SK-N-SH treated with all-trans-retinoic acid at 6 μM for 48 hours (cell line): ENCODE data around the gene MUC5AC.
"Not testable (repeated sequence)": the region's sequence is repeated elsewhere in the genome, so short reads cannot be mapped to it uniquely, and the experiment has no call there.

ENCODE experiments used
- ATAC-seq: fragments of 200-7000 bp; cut with Tn5 transposase; 3 replicates; pipeline ENCODE4 v1.9.1; 2020; ENCODE audit warnings: mild to moderate bottlenecking, moderate library complexity
- BACH2 ChIP-seq: fragments of 250-450 bp; sonication (Bioruptor Pico); IDR thresholded peaks from 2 replicates; pipeline ENCODE4 v1.9.0; 2021; ENCODE audit warnings: mild to moderate bottlenecking, borderline replicate concordance
- CSDC2 ChIP-seq: fragments of 250-450 bp; sonication (Bioruptor Pico); IDR thresholded peaks from 2 replicates; pipeline ENCODE4 v1.5.0; 2020; ENCODE audit warnings: mild to moderate bottlenecking, moderate library complexity
- ESRRG ChIP-seq: fragments of 250-450 bp; sonication (Bioruptor Pico); IDR thresholded peaks from 2 replicates; pipeline ENCODE4 v1.6.1; 2021; ENCODE audit warnings: mild to moderate bottlenecking
- GLIS3 ChIP-seq: fragments of 250-450 bp; sonication (Bioruptor Pico); IDR thresholded peaks from 2 replicates; pipeline ENCODE4 v1.5.0; 2020; ENCODE audit warnings: mild to moderate bottlenecking, moderate library complexity
- ISL1 ChIP-seq: fragments of 250-450 bp; sonication (Bioruptor Pico); IDR thresholded peaks from 2 replicates; pipeline ENCODE4 v2.1.2; 2022; ENCODE audit warnings: mild to moderate bottlenecking, moderate library complexity
- OSR1 ChIP-seq: fragments of 250-450 bp; sonication (Bioruptor Pico); IDR thresholded peaks from 2 replicates; pipeline ENCODE4 v1.8.0; 2022; ENCODE audit warnings: moderate library complexity, mild to moderate bottlenecking, inconsistent platforms
- PPARA ChIP-seq: fragments of 250-450 bp; sonication (Bioruptor Pico); IDR thresholded peaks from 2 replicates; pipeline ENCODE4 v1.5.0; 2020; ENCODE audit warnings: mild to moderate bottlenecking, borderline replicate concordance
- RARB ChIP-seq: fragments of 250-450 bp; sonication (Bioruptor Pico); IDR thresholded peaks from 2 replicates; pipeline ENCODE4 v1.8.0; 2021; ENCODE audit warnings: mild to moderate bottlenecking, moderate library complexity
- SNAI2 ChIP-seq: fragments of 250-450 bp; sonication (Bioruptor Pico); IDR thresholded peaks from 2 replicates; pipeline ENCODE4 v1.5.0; 2020; ENCODE audit warnings: mild to moderate bottlenecking, moderate library complexity
- TOX ChIP-seq: fragments of 250-450 bp; sonication (Bioruptor Pico); IDR thresholded peaks from 2 replicates; pipeline ENCODE4 v1.8.0; 2021; ENCODE audit warnings: mild to moderate bottlenecking, moderate library complexity, borderline replicate concordance
- ZC3H10 ChIP-seq: fragments of 250-450 bp; sonication (Bioruptor Pico); IDR thresholded peaks from 2 replicates; pipeline ENCODE4 v1.5.1; 2021; ENCODE audit warnings: mild to moderate bottlenecking, moderate library complexity
- ZFP3 ChIP-seq: fragments of 250-450 bp; sonication (Bioruptor Pico); IDR thresholded peaks from 2 replicates; pipeline ENCODE4 v1.5.0; 2020; ENCODE audit warnings: mild to moderate bottlenecking, moderate library complexity
- ZFP30 ChIP-seq: fragments of 450-650 bp; formaldehyde crosslinking; IDR thresholded peaks from 2 replicates; pipeline ENCODE4 v1.5.0; 2022; ENCODE audit warnings: mild to moderate bottlenecking, moderate library complexity
- ZNF8 ChIP-seq: fragments of 450-650 bp; formaldehyde crosslinking; IDR thresholded peaks from 2 replicates; pipeline ENCODE4 v1.5.0; 2020; ENCODE audit warnings: mild to moderate bottlenecking, moderate library complexity
- TF ChIP-seq, protein P1 (sequence below): fragments of 250-450 bp; sonication (Bioruptor Pico); IDR thresholded peaks from 2 replicates; pipeline ENCODE4 v1.8.0; 2021; ENCODE audit warnings: low read depth, mild to moderate bottlenecking, moderate library complexity, borderline replicate concordance
- TF ChIP-seq, protein P2 (sequence below): fragments of 250-450 bp; sonication (Bioruptor Pico); IDR thresholded peaks from 2 replicates; pipeline ENCODE4 v1.5.0; 2020; ENCODE audit warnings: mild to moderate bottlenecking, moderate library complexity
- TF ChIP-seq, protein P3 (sequence below): fragments of 250-450 bp; sonication (Bioruptor Pico); IDR thresholded peaks from 2 replicates; pipeline ENCODE4 v1.5.1; 2021; ENCODE audit warnings: mild to moderate bottlenecking, moderate library complexity

MUC5AC gene

DNA sequence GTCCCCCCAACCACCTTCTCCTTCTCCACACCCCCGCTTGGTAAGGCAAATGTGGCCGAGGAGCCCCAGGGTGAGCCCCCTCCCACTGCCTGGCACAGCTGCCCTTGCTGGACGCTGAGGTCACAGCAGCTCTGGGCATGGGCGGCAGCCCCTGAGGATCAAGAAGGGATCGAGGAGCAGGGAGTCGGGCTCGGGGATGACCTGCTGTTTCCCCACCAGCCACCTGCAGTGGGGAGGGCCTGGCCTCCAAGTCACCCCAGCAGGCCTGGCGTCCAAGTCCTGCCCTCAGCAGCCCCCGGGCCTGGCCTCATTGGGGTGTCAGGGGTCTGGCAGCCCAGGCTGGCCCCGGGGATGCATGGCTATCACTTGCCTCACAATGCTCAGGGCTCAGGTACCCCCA is 23.7 kb downstream of the MUC5AC start (continued):
- no peak for TF ChIP-seq SNAI2 (CRISPR knock-in tag)

DNA sequence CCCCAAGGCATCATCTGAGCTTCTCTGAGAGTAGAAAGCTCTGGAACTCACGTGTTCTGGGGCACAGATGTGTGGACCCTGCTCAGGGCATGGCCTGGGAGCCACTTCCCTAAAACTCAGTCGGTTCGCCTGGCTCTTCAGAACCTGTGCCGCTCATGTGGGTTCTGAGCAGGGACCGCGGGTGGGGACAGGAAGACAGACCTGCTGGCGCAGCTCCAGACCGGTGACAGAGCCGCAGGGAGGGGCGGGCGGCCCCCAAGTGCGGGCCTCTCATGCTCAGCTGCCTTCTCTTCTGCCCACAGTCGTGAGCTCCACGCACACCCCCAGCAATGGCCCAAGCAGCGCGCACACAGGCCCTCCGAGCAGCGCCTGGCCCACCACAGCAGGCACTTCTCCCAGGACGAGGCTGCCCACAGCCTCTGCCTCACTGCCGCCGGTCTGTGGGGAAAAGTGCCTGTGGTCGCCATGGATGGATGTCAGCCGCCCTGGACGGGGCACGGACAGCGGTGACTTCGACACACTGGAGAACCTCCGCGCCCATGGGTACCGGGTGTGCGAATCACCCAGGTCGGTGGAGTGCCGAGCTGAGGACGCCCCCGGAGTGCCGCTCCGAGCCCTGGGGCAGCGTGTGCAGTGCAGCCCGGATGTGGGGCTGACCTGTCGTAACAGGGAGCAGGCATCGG is 24.2 kb downstream of the MUC5AC start:
- ATAC-seq, result no peak
- TF ChIP-seq, protein P1, sequence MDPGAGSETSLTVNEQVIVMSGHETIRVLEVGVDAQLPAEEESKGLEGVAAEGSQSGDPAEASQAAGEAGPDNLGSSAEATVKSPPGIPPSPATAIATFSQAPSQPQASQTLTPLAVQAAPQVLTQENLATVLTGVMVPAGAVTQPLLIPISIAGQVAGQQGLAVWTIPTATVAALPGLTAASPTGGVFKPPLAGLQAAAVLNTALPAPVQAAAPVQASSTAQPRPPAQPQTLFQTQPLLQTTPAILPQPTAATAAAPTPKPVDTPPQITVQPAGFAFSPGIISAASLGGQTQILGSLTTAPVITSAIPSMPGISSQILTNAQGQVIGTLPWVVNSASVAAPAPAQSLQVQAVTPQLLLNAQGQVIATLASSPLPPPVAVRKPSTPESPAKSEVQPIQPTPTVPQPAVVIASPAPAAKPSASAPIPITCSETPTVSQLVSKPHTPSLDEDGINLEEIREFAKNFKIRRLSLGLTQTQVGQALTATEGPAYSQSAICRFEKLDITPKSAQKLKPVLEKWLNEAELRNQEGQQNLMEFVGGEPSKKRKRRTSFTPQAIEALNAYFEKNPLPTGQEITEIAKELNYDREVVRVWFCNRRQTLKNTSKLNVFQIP (CRISPR knock-in tag), result no peak
- no peak for TF ChIP-seq CSDC2
- TF ChIP-seq TOX, result no peak
- no peak for TF ChIP-seq ZFP3 (CRISPR knock-in tag)
- TF ChIP-seq GLIS3 (CRISPR knock-in tag), result no peak
- no peak for TF ChIP-seq ZC3H10 (CRISPR knock-in tag)
- no peak for TF ChIP-seq RARB
- TF ChIP-seq, protein P2, sequence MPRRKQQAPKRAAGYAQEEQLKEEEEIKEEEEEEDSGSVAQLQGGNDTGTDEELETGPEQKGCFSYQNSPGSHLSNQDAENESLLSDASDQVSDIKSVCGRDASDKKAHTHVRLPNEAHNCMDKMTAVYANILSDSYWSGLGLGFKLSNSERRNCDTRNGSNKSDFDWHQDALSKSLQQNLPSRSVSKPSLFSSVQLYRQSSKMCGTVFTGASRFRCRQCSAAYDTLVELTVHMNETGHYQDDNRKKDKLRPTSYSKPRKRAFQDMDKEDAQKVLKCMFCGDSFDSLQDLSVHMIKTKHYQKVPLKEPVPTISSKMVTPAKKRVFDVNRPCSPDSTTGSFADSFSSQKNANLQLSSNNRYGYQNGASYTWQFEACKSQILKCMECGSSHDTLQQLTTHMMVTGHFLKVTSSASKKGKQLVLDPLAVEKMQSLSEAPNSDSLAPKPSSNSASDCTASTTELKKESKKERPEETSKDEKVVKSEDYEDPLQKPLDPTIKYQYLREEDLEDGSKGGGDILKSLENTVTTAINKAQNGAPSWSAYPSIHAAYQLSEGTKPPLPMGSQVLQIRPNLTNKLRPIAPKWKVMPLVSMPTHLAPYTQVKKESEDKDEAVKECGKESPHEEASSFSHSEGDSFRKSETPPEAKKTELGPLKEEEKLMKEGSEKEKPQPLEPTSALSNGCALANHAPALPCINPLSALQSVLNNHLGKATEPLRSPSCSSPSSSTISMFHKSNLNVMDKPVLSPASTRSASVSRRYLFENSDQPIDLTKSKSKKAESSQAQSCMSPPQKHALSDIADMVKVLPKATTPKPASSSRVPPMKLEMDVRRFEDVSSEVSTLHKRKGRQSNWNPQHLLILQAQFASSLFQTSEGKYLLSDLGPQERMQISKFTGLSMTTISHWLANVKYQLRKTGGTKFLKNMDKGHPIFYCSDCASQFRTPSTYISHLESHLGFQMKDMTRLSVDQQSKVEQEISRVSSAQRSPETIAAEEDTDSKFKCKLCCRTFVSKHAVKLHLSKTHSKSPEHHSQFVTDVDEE (CRISPR knock-in tag), result no peak
- TF ChIP-seq PPARA, result no peak
- TF ChIP-seq, protein P3, sequence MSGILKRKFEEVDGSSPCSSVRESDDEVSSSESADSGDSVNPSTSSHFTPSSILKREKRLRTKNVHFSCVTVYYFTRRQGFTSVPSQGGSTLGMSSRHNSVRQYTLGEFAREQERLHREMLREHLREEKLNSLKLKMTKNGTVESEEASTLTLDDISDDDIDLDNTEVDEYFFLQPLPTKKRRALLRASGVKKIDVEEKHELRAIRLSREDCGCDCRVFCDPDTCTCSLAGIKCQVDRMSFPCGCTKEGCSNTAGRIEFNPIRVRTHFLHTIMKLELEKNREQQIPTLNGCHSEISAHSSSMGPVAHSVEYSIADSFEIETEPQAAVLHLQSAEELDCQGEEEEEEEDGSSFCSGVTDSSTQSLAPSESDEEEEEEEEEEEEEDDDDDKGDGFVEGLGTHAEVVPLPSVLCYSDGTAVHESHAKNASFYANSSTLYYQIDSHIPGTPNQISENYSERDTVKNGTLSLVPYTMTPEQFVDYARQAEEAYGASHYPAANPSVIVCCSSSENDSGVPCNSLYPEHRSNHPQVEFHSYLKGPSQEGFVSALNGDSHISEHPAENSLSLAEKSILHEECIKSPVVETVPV (CRISPR knock-in tag), result no peak
- no peak for TF ChIP-seq SNAI2 (CRISPR knock-in tag)
- no peak for TF ChIP-seq ZNF8 (CRISPR knock-in tag)
- TF ChIP-seq ZFP30 (CRISPR knock-in tag), result no peak
- TF ChIP-seq ISL1 (CRISPR knock-in tag), result no peak
- no peak for TF ChIP-seq OSR1

DNA sequence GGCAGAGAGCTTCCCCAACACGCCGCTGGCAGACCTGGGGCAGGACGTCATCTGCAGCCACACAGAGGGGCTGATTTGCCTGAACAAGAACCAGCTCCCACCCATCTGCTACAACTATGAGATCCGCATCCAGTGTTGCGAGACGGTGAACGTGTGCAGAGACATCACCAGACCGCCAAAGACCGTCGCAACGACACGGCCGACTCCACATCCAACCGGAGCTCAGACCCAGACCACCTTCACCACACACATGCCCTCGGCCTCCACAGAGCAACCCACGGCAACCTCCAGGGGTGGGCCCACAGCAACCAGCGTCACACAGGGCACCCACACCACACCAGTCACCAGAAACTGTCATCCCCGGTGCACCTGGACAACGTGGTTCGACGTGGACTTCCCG is 26.4 kb downstream of the MUC5AC start:
- ATAC-seq, result not testable (repeated sequence)

DNA sequence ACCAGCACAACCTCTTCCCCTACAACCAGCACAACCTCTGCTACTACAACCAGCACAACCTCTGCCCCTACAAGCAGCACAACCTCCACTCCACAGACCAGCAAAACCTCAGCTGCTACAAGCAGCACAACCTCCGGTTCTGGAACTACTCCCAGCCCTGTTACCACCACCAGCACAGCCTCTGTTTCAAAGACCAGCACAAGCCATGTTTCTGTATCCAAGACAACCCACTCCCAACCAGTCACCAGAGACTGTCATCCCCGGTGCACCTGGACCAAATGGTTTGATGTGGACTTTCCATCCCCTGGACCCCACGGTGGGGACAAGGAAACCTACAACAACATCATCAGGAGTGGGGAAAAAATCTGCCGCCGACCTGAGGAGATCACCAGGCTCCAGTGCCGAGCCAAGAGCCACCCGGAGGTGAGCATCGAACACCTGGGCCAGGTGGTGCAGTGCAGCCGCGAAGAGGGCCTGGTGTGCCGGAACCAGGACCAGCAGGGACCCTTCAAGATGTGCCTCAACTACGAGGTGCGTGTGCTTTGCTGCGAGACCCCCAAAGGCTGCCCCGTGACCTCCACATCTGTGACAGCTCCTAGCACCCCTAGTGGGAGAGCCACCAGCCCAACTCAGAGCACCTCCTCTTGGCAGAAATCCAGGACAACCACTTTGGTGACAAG is 30.8 kb downstream of the MUC5AC start:
- ATAC-seq, result not testable (repeated sequence)

DNA sequence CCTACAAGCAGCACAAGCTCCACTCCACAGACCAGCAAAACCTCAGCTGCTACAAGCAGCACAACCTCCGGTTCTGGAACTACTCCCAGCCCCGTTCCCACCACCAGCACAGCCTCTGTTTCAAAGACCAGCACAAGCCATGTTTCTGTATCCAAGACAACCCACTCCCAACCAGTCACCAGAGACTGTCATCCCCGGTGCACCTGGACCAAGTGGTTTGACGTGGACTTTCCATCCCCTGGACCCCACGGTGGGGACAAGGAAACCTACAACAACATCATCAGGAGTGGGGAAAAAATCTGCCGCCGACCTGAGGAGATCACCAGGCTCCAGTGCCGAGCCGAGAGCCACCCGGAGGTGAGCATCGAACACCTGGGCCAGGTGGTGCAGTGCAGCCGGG is 32.1 kb downstream of the MUC5AC start:
- ATAC-seq, result not testable (repeated sequence)

DNA sequence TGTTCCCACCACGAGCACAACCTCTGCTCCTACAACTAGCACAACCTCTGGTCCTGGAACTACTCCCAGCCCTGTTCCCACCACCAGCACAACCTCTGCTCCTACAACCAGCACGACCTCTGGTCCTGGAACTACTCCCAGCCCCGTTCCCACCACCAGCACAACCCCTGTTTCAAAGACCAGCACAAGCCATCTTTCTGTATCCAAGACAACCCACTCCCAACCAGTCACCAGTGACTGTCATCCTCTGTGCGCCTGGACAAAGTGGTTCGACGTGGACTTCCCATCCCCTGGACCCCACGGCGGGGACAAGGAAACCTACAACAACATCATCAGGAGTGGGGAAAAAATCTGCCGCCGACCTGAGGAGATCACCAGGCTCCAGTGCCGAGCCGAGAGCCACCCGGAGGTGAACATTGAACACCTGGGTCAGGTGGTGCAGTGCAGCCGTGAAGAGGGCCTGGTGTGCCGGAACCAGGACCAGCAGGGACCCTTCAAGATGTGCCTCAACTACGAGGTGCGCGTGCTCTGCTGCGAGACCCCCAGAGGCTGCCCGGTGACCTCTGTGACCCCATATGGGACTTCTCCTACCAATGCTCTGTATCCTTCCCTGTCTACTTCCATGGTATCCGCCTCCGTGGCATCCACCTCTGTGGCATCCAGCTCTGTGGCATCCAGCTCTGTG is 34.2 kb downstream of the MUC5AC start:
- not testable (repeated sequence) for ATAC-seq

DNA sequence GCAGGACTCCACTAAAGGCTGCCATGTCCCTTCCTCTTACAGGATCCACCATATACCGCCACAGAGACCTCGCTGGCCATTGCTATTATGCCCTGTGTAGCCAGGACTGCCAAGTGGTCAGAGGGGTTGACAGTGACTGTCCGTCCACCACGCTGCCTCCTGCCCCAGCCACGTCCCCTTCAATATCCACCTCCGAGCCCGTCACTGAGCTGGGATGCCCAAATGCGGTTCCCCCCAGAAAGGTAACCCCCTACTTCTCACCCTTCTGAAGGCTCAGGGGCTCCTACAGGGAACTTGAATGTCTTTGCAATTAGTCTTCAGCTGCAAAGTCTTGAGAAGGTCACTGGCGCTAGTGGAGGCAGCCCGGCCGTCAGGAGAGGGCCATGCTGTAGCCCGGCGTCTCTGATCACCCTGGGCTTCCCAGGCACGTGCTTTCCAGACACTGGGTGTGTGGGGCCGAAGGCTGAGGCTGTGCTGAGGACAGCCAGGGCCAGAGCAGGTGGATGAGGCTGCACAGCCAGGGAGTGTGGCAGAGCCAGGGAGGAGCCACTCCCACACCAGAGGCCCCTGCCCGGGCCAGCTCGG is 35.1 kb downstream of the MUC5AC start:
- ATAC-seq, result no peak
- TF ChIP-seq CSDC2, result no peak
- TF ChIP-seq SNAI2 (CRISPR knock-in tag), result no peak
- TF ChIP-seq RARB, result no peak
- TF ChIP-seq ZC3H10 (CRISPR knock-in tag), result no peak
- no peak for TF ChIP-seq OSR1
- TF ChIP-seq ESRRG (CRISPR knock-in tag), result no peak
- no peak for TF ChIP-seq BACH2 (CRISPR knock-in tag)
- TF ChIP-seq TOX, result no peak
- TF ChIP-seq ISL1 (CRISPR knock-in tag), result no peak
- TF ChIP-seq, protein P1 (CRISPR knock-in tag), result no peak
- TF ChIP-seq ZFP3 (CRISPR knock-in tag), result no peak
- TF ChIP-seq PPARA, result no peak
- TF ChIP-seq ZFP30 (CRISPR knock-in tag), result no peak
- TF ChIP-seq GLIS3 (CRISPR knock-in tag), result no peak
- TF ChIP-seq, protein P2 (CRISPR knock-in tag), result no peak
